NK-92 treated with Interleukin-12 subunit alpha and Interleukin-12 subunit beta, amount 100 ng/mL, for 24 hours (cell line): ENCODE results near the gene DDX51.

ENCODE experiments used
- DNase-seq: peaks from one replicate; lab custom pipeline; 2025; lab: John Stamatoyannopoulos, UW

The DDX51 gene, protein sequence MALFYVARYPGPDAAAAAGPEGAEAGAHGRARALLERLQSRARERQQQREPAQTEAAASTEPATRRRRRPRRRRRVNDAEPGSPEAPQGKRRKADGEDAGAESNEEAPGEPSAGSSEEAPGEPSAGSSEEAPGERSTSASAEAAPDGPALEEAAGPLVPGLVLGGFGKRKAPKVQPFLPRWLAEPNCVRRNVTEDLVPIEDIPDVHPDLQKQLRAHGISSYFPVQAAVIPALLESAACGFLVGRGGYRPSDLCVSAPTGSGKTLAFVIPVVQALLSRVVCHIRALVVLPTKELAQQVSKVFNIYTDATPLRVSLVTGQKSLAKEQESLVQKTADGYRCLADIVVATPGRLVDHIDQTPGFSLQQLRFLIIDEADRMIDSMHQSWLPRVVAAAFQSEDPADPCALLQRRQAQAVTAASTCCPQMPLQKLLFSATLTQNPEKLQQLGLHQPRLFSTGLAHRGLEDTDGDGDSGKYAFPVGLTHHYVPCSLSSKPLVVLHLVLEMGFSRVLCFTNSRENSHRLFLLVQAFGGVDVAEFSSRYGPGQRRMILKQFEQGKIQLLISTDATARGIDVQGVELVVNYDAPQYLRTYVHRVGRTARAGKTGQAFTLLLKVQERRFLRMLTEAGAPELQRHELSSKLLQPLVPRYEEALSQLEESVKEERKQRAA

DNA sequence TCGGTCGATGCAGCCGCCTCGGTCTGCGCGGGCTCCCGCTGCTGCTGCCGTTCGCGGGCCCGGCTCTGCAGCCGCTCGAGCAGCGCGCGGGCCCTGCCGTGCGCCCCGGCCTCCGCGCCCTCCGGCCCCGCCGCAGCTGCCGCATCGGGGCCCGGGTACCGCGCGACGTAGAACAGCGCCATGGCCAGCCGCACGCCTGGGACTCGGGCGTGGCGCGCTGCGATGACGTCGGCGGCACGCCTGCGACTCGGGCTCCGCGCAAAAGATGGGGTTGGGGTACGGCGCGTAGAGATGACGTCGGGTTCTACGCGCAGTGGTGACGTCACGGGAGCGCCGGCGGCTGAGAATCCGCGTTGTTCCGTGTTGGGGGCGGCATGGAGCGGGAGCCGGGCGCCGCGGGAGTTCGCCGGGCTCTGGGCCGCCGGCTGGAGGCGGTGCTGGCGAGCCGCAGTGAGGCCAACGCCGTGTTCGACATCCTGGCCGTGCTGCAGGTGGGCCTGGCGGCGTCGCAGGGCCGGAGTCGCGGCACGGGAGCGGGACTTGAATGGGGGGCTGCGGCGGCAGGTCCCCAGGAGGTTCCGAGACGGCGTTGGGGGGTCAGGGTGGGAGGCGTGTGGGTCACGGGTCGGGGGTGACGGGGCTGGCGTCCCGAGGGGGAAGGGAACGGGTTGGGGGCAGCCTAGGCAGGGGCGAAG lies at the start of gene DDX51, which contains the start of gene NOC4L:
DDX51 (minus strand) TSS at position 205 of the 695 bp plus-strand sequence; CDS start at position 182, 23 bp downstream.
NOC4L (plus strand) TSS at position 343 of the 695 bp plus-strand sequence; CDS start at position 375, 32 bp downstream.
- peak; percentile 73 for DNase-seq

DNA sequence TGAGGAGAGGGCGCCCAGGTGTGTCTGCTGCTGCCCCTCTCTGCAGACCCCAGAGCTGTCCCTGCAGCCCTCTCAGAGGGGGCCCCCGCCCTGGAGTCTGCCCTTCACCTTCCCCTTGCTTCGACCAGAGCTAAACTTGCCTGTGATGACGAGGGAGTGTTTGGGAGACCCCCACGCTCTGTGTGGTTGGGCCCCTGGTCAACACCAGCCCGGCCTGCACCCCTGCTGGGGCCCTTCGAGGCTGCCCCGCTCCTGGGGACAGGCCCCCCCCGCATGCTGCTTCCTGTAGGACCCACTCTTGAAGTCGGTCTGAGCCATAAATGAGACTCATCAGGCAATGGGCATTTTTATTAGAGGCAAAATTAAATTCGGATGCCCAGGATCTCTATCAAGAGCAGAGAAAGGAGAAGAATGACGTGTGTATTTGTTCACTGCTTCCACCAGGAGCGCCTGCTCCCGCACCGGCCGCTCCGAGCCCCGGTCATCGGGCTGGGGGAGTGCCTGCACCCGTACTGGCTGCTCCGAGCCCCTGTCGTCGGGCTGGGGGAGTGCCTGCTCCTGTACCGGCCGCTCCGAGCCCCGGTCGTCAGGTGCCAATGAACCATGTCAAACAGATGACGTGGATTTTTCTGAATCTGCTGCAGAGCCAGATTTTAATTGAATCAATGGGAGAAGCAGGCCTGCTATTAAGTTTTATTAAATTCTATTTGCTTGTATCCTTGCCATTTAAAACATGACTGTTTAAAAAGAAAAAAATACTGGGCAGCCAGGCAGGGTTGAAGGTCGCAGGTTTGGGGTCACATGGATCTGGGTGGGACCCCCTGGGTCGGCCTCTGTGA lies 47.8 kb upstream of the DDX51 start:
- no peak for DNase-seq

DNA sequence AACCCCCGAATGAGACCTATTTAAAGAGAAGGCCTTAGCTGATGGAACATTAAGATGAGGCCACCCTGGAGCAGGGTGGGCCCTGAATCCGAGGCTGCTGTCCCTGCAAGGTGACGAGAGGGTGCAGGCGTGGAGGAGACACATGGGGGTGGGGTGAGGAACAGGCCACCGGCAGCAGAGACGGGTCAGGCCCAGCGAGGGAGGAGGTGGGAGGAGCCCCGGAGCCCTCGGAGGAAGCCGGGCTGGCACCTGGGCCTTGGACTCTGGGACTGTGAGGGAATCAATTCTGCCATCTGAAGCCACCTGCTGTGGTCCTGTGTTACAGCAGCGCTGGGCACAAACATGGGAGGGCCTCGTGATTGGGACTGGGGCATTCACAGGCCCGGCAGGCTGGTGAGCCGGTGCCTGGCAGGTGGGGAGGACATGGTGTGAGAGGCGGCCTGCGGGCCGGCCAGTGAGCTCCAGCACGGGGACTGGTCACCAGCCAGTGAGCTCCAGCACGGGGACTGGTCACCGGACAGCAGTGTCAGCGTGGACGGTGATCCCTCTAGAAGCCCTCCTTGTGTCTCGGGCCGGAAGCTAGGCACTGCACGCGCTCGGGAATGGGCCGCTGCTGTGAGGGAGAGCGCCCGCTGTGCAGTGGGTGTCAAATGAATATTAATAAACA lies 46.8 kb upstream of the DDX51 start:
- no peak for DNase-seq

DNA sequence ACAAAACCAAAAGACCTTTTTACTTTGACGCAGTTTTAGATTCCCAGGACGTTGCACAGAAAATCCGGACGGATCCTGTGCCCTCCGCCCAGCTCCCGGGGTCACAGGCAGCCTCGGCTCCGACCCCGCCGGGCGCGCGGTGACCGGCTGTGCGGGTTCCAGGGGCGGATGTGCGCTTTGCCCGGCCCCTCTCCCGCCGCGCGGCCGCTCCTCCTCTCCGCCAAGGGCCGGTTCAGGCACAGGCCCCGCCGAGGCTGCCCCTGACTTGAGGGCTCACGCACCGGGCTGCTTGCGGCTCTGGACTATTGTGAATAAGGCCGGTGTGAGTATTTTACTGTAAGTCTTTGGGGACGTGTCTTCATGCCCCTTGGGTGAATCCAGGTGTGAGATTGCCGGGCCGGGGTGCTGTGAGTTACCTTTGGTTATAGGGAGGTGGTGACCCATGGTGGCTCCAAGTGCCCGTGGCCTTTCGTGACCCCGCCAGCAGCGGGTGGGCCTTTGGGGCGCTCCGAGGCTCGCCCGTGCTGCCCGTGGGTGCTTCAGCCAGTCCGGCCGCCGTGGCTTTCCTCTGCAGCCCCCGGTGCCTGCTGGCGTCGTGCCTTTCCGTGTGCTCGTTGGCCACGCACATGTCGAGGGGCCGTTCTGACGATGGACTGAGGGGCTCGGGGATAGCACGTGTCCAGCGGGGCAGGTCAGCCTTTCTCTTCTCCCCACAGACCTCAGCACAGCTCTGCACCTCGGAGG lies 46.1 kb upstream of the DDX51 start:
- no peak for DNase-seq

DNA sequence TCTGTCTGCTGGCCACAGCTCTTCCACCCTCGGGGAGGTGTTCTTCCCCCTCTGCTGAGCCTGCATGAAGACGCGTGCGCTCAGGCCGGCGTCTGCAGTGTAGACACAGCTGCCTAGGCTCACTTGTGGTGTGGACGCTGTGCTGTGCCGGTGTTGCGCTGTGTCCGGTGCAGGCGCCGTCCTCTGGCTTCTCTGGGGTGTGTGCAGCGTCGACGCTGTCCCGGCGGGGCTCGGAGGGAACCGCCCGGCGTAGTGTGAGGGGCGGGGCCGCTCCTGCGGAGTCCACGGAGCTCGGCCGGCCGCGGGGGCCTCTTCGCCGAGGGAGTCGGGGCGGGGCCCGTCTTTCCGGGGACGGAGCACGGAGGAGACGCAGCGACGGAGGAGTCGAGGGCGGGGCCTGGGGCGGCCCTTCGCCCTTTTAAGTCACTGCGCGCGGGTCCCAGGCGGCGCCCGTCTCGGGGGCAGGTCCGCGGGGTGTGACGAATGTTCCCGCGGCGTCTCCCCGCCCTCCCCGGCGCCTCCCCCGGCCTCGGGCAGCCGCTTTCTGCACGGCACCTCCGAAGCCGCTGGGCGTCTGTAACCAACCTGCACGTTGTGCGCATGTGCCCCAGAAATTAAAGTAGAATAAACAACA lies 45.4 kb upstream of the DDX51 start:
- DNase-seq = no peak

DNA sequence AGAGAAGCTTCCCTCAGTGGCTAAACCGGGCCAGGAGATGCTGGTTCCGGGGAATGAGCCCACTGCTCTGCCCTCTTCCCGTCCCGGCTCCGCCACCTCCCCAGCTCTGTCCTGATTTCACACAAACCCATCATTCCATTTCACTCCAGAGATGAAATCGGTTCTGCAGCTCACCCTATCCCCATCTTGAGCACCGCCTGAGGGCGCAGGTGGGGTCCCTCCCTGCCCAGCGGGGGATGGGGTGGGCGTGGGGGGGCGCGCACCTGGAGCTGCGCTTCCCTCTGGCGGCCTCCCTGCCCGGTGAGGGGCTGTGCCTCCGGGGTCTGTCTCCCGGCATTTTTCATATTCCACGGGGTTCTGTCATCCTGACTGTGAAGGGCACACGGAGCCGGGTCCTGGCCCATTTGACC lies 44.8 kb upstream of the DDX51 start:
- no peak for DNase-seq

DNA sequence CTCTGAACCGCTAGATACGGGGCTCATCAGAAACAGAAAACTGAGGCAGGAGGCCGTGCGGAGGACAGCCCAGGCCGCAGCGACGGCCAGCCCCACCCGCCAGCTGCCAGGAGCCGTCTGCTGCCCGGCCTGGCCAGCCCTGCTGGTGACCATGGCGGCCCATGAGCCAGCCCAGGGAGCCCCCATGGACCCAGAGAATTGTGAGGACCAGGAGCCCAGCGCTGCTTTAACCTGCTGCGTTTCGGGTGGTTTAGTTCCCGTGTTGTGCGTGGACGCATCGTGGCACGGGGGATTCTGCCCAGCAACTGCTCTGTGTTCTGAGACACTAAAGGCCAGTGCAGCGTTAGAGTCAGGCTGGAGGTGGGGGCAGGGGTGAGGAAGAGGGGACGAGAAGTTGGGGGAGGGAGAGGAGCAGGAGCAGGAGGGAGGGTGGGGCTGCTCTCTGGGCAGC lies 44.4 kb upstream of the DDX51 start:
- DNase-seq = no peak

DNA sequence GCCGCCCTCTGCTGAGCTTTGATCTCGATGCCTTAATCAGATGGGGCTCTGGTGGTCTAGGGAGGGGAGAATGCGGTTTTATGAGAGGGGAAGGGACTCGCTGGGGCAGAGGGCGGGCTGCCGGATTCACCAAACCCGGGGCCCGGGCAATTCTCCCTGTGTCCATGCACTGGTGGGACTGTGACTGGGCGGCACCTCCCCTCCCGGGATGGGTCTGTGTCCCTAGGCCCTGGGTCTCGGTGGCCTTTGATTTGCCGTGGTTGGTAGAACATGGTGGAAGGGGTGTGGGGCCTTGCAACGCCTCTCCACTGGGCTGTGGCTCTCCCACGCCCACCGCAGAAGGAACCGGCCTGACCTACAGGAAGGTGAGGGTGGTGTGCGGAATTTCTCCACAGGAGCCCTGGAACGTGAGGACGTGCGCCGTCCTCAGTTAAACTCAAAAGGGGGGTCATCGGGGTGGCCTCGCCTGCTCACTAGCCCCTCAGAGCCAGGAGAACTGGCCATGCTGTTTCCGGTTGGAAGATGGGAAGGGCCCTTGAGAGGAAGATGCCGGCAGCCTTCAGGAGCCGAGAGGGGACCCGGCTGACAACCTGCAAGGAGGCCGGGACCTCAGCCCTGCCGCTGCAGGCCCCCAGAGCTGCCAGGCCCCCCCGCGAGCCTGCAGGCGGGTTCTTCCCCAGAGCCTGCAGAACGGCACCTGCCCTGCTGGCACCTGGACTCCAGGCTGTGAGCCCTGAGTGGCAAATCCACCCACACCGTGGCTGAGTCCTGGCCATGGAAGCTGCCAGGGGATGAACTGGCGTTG lies 43.7 kb upstream of the DDX51 start:
- no peak for DNase-seq

DNA sequence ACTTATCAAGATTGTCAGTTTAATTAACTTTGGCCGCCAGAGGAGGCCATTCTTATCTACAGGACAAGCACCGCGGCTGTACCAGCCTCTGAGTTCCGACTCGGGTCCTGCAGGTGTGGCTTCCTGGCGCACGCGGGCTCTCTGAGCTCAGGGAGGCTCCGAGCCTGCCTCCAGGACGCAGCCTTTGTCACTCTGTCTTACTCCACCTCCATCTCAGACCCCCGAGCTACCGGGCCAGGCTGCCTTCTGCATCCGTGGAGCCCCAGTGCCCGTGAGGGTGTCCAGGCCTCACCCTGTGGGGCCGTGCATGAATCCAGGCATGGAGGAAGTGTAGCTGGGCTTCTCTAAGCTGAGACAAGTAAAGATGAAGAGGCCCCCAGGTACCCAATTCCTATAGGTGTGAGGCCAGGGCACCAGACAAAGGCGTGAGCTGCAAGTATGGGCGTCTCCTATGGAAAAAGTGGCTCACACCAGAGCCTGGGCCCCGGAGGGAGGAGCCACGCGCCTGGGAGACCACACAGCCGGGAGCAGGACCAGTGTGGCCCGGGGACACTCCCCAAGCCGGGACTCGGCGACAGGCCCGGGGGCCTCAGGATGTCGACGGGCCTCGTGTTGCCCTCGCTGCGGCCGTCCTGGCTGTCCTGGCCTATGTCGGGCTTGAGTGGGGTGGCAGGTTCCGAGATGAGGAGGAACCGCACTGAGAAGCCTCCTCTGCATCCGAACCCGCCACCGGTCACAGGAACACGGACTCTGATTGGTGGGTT lies 42.9 kb upstream of the DDX51 start:
- DNase-seq = no peak

DNA sequence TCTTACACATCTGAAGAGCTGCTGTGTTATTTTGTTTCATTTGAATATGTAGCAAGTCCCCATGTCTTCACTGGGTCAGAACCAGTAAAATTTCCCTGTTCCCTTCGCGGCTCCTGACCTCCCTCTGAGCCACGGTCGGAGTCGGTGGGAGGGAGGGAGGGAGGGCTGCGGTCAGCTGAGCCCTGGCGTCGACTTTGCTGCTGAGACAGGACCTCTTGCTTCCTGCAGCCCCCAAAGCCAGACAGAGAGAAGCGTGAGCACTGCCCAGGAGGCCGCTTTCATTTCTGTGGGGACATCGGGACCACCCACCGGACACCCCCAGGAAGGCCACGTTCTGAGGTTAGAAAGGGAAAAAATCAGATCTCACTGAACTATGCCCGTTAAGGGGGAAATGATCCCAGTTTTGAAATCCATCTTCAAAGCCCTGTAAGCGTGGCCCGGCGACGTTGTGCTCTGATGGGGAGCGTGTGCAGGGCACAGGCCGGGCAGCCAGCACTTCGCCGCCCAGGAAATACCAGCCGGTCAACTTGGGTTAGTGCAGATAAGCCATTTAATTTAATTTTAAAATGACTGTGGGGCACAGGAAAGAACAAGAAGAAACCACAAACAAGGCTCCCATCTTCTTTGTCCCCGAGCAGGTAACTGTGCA lies 42.2 kb upstream of the DDX51 start:
- DNase-seq = no peak

DNA sequence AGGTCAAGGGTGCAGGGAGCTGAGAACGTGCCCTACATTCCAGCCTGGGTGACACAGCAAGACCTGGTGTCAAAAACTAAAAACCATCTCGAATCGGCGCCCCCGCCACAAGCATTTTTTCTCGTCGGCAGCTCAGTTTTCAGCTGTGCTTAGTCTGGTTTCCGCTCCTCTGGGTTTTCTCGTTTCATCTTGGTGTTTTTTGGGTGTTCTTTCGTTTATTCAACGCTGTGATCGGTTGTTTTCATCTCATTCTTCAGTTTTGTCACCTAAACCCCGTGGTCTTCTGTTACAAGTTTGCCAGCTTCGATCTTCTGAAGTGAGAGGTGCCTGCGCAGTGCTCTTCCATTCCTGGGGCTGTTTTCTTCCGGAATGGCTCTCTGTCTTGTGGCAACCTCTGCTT lies 41.6 kb upstream of the DDX51 start:
- DNase-seq = no peak

DNA sequence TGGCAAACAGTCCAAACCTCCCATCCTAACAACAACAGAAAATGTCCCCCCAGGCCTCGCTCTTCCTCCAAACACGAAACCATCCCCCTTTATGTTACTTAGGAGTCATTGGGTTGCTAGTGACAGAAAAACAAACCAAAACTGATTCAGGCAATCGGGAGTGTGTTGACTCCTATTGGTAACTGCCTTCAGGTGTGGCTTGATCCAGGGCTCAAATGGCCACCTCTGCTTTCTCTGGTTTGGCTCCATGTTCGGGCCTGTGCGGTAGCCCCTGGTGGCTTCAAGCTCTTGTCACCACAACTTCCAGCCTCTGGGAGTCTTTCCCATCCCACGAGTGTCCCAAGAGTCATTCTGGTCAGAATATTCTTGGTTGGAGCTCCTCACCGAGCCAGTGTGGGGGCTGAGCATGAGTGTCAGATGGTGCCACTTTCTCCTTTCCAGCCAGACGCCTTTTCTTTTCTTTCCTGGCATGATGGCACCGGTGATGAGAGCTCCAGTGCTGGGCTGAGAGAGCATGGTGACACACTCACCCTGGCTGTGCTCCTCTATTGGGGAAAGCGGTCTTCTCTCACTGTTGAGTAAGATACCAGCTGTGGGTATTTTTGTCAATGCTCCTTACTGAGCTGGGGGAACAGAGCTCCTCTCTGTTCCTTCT lies 38.7 kb upstream of the DDX51 start:
- DNase-seq = no peak

DNA sequence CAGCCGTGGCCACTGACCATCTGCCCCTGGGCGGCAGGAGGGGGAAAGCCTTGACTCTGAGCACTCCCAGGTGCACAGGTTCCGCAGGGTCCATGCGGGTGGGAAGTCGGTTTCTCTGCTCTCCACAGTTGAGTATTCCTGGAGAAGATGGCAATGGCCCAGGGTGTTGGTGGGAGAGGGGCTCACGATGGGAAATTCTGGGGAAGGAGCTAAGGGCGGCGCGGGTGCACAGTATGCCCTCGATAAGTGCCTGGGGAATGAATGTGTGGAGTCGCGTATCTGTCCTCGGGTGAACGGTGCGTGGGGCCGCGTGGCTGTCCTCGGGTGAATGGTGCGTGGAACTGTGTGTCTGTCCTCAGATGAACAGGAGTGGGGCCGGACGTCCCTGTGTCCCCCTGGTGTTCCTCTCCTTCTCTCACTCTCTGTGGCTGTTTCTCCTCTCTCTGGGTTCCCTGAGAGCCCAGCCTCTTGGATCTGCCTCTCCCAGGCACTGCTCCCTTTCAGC lies 38.1 kb upstream of the DDX51 start:
- DNase-seq = no peak

DNA sequence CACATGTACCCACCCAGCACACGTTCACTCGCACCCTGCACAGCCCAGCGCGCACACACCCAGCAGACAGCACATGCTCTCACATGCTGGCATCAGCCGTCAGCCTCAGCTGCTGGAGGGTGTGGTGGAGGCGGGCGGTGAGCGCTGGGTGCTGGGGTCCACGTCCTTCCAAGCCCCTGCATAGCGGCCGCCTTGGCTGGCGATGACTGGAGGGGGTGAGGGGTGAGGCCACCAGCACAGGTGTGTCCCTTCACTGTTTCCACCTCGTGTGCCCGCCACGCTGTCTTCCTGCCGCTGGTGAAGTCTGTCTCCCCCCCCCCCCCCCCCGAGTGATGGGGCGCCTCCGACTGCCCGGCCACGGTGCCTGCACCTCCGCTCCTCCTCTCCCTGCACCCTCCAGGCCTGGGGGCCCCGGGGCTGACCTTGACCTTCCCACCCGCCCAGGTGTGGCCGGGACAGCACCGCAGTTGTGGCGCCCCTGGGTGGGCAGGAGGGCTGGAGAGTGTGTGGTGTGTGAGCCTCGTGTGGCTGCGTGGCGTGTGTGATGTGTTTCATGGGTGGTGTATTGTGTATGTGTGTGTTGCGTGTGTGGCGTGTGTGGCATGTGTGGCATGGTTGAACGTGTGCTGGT lies 37.6 kb upstream of the DDX51 start:
- no peak for DNase-seq

DNA sequence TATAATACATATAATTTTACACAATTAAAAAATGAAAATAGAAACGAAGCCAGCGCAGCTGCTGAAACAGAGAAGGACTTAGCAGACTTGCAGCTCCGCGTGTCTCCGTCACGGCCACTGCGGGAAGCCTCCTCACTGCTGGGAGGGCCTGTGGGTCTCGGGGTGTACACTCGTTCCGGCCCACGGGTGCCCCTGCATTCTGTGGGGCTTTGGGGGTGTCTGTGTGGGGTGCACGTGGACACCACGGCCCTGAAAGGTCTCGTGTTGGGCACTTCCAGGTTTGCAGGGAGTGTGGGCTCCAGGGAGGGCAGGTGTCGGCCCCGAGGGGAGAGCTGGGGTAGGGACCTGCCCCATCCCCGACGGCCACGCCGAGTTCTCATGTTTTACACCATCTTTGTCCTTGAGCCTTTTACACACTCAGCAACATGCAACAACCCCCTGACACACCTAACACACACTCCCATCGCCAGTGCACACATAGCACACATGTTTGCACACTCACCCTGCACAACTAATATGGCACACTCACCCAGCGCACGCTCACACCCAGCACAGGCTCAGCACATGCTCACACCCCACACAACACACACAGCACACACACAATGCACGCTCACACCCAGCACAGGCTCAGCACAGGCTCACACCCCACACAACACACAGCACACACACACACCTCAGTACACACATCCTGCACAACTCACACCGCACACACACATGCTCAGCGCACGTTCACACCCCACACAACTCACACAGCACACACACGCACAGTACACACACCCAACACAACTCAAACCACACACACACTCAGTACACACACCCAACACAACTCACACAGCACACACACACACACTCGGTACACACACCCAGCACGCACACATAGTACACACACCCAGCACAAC lies 36.8 kb upstream of the DDX51 start:
- no peak for DNase-seq
